GM12878 (cell line): ENCODE data around the gene POGZ. TPM values are rescaled to one million over a fixed set of nuclear protein-coding genes. Genes with fewer than 3 reads are reported as not detected.

Experiments used
- BHLHE40 ChIP-seq, 2 experiments: fragments of 450-650 bp in 1 of 2; IDR thresholded peaks; 2 replicates each; pipeline ENCODE4 v1.6.1; 2011 to 2017; ENCODE audit warnings: low read depth in 2 of 2, borderline replicate concordance in 1 of 2, improper control_type of control experiment in 1 of 2, low read length in 1 of 2, mild to moderate bottlenecking in 1 of 2
- E2F8 ChIP-seq: fragments of 450-650 bp; IDR thresholded peaks from 2 replicates; pipeline ENCODE4 v1.6.1; 2018; ENCODE audit warnings: mild to moderate bottlenecking, low read depth, moderate library complexity; ENCODE audit not compliant: partially characterized antibody
- MXI1 ChIP-seq: fragments of 150-350 bp; IDR thresholded peaks from 2 replicates; pipeline ENCODE4 v1.6.1; 2011; ENCODE audit warnings: low read depth, mild to moderate bottlenecking, inconsistent platforms, low read length, improper control_type of control experiment
- NBN ChIP-seq: fragments of 450-650 bp; IDR thresholded peaks from 2 replicates; pipeline ENCODE4 v1.6.1; 2016
- NFIC ChIP-seq: IDR thresholded peaks from 2 replicates; pipeline ENCODE4 v1.6.1; 2012; ENCODE audit warnings: low read depth, mild to moderate bottlenecking, inconsistent platforms, low read length, moderate library complexity
- NR2F1 ChIP-seq: fragments of 450-650 bp; conservative IDR thresholded peaks from 2 replicates; pipeline ENCODE4 v1.6.1; 2017; ENCODE audit warnings: mild to moderate bottlenecking
- PAX5 ChIP-seq: IDR thresholded peaks from 2 replicates; pipeline ENCODE4 v1.6.1; 2011; ENCODE audit warnings: low read depth, low read length, borderline replicate concordance
- RAD21 ChIP-seq: IDR thresholded peaks from 2 replicates; pipeline ENCODE4 v1.6.1; 2011; ENCODE audit warnings: mild to moderate bottlenecking, low read depth, low read length, moderate library complexity; ENCODE audit not compliant: insufficient read depth
- RUNX3 ChIP-seq: IDR thresholded peaks from 2 replicates; pipeline ENCODE4 v1.6.1; 2012; ENCODE audit warnings: low read length, inconsistent platforms
- SKIL ChIP-seq: fragments of 450-650 bp; IDR thresholded peaks from 2 replicates; pipeline ENCODE4 v1.6.1; 2017; ENCODE audit warnings: mild to moderate bottlenecking, low read depth, inconsistent platforms; ENCODE audit not compliant: poor library complexity, severe bottlenecking
- SMAD1 ChIP-seq: fragments of 450-650 bp; IDR thresholded peaks from 2 replicates; pipeline ENCODE4 v1.6.1; 2018; ENCODE audit warnings: mild to moderate bottlenecking, low read depth; ENCODE audit not compliant: partially characterized antibody
- SMARCA5 ChIP-seq: fragments of 450-650 bp; IDR thresholded peaks from 2 replicates; pipeline ENCODE4 v1.6.1; 2017; ENCODE audit warnings: mild to moderate bottlenecking
- SUPT20H ChIP-seq: IDR thresholded peaks from 2 replicates; pipeline ENCODE4 v1.6.1; 2011; ENCODE audit warnings: low read depth, mild to moderate bottlenecking, low read length, moderate library complexity, borderline replicate concordance; ENCODE audit not compliant: control insufficient read depth
- TCF7 ChIP-seq: IDR thresholded peaks from 2 replicates; pipeline ENCODE4 v1.6.1; 2014; ENCODE audit warnings: antibody characterized with exemption, borderline replicate concordance
- YY1 ChIP-seq: IDR thresholded peaks from 2 replicates; pipeline ENCODE4 v1.6.1; 2011; ENCODE audit warnings: low read depth, mild to moderate bottlenecking, low read length
- ZBTB40 ChIP-seq: fragments of 450-650 bp; IDR thresholded peaks from 2 replicates; pipeline ENCODE4 v1.6.1; 2016; ENCODE audit warnings: mild to moderate bottlenecking, moderate library complexity, borderline replicate concordance
- polyA plus RNA-seq, 11 experiments: library from polyadenylated mRNA; depleted of rRNA in 4 of 11; unstranded in 6 of 11; stranded (reverse) in 5 of 11; fragments of >200 nt; fragmentation: Nextera tagmentation in 4 of 11; fragmentation: Illumina TruSeq in 1 of 11; extraction: Ambion mirVana in 4 of 11; extraction: Trizol in 1 of 11; gene quantifications; 1 replicate in 1 of 11; 2 replicates in 10 of 11; pipeline versions ENCODE4 v1.2.1 to v1.2.3, GENCODE V29; 2011 to 2016; ENCODE audit warnings: inconsistent platforms in 2 of 11, missing spikeins in 2 of 11, low read depth in 1 of 11
- total RNA-seq, 4 experiments: library from RNA; depleted of rRNA in 3 of 4; stranded (reverse); fragments of >200 nt in 3 of 4; fragmentation: Illumina TruSeq in 1 of 4; extraction: Trizol in 1 of 4; gene quantifications; 2 replicates each; pipeline versions ENCODE4 v1.2.1 to v1.2.3, GENCODE V29; 2013 to 2021

POGZ gene
- total and polyA plus RNA-seq, 10 of the 15 experiments (the other 5 are each of a cell fraction or from before 2014, with no cell fraction given) = 11.3 to 80.6 (median 35.8) TPM

- TF ChIP-seq ZBTB40 (peak; percentile 96), YY1 (peak; percentile 100), RAD21 (peak; percentile 70), SUPT20H (no peak), PAX5 (0 out of 2 replicates have a peak, but pooled peaks have one; percentile 14), SMAD1 (no peak), SKIL (no peak), TCF7 (no peak), SMARCA5 (0 out of 2 replicates have a peak, but pooled peaks have one; percentile 64), NFIC (no peak; the same call in 1 of the 2 replicates), RUNX3 (peak; percentile 18; the same call in 1 of the 2 replicates), NBN (peak; percentile 89), BHLHE40 (IDR thresholded peaks at IDR 0.05; ENCODE audit: borderline replicate concordance in 1 of 2, low read depth in 2 of 2, low read length in 1 of 2) (0 out of 4 replicates have a peak, but pooled peaks of 1 of the 2 experiments have one; percentile 19), NR2F1 (no peak), MXI1 (peak; percentile 52; the same call in 1 of the 2 replicates), E2F8 (peak; percentile 83)
Observed at GRCh38 chr1:151399324-151400171, 59.7 kb downstream of the POGZ start, which contains the start of gene PSMB4 (continued).
